ENCODE measurements around the gene KLF6. TPM values are rescaled to one million over a fixed set of nuclear protein-coding genes. Genes with fewer than 3 reads are reported as not detected.

The KLF6 gene
- polyA plus RNA-seq, 1 donor from 2014 or later, result 10.4 TPM

- Histone ChIP-seq H3K4me3 (ENCODE audit: low read length) (peak overlapping the region; percentile 28), H2AFZ (ENCODE audit: low read depth, low read length) (no peak overlapping the region), H3K4me2 (ENCODE audit: low read length) (peak overlapping the region; percentile 10)
Observed at GRCh38 chr10:3750006-3750816, 34.8 kb downstream of the KLF6 start.

GRCh38 chr10:3749600-3749999 lies 35.4 kb downstream of the KLF6 start:
- Histone ChIP-seq H3K4me3 (ENCODE audit: low read length) (peak overlapping the region; percentile 28), H3K79me2 (replicated peaks; ENCODE audit: insufficient read depth, low read length) (no peaks in the 10 kb centered on the region)
- TF ChIP-seq SMC3 (conservative IDR thresholded peaks at IDR 0.05; ENCODE audit: poor library complexity), result no peak
- TF ChIP-seq POLR2AphosphoS5 (IDR thresholded peaks at IDR 0.05), result no peak
- no peak for TF ChIP-seq EZH2 (IDR thresholded peaks at IDR 0.05; ENCODE audit: borderline replicate concordance, insufficient read depth, low read length, poor library complexity, severe bottlenecking)
- no peak for TF ChIP-seq MXI1 (conservative IDR thresholded peaks at IDR 0.05; ENCODE audit: poor library complexity, severe bottlenecking)
- TF ChIP-seq RAD21 (conservative IDR thresholded peaks at IDR 0.05), result no peak
- TF ChIP-seq CTCF (IDR thresholded peaks at IDR 0.05; ENCODE audit: poor library complexity, severe bottlenecking), result no peak
- TF ChIP-seq TAF1 (IDR thresholded peaks at IDR 0.05; ENCODE audit: low read depth), result no peak
- TF ChIP-seq EP300 (conservative IDR thresholded peaks at IDR 0.05; ENCODE audit: poor library complexity, severe bottlenecking), result no peak

More at GRCh38 chr10:3750006-3750816, 34.8 kb downstream of the KLF6 start:
- H3K9me2 ChIP-seq (ENCODE audit: insufficient read depth, low read length), result no peaks in the 10 kb centered on the region
- TF ChIP-seq EP300 (conservative IDR thresholded peaks at IDR 0.05; ENCODE audit: poor library complexity, severe bottlenecking) (peak; percentile 90), REST (IDR thresholded peaks at IDR 0.05; ENCODE audit: borderline replicate concordance) (no peak), RAD21 (conservative IDR thresholded peaks at IDR 0.05) (no peak), POLR2AphosphoS5 (IDR thresholded peaks at IDR 0.05) (peak; percentile 70), CTCF (IDR thresholded peaks at IDR 0.05; ENCODE audit: poor library complexity, severe bottlenecking) (no peak), MXI1 (conservative IDR thresholded peaks at IDR 0.05; ENCODE audit: poor library complexity, severe bottlenecking) (no peak), EZH2 (IDR thresholded peaks at IDR 0.05; ENCODE audit: borderline replicate concordance, insufficient read depth, low read length, poor library complexity, severe bottlenecking) (no peak), SMC3 (conservative IDR thresholded peaks at IDR 0.05; ENCODE audit: poor library complexity) (no peak)
- H3F3A ChIP-seq (ENCODE audit: insufficient read depth, low read length, poor library complexity, severe bottlenecking), result peaks cover 5% of the 10 kb centered on the region
- no peaks in the 10 kb centered on the region for H3K36me3 ChIP-seq (ENCODE audit: insufficient read depth, low read length)
- H3K79me2 ChIP-seq (replicated peaks; ENCODE audit: insufficient read depth, low read length), result no peaks in the 10 kb centered on the region
- no peaks in the 10 kb centered on the region for H3K27me3 ChIP-seq (ENCODE audit: insufficient read depth, low read depth, low read length)
- H3K9me3 ChIP-seq (ENCODE audit: low read length), result no peaks in the 10 kb centered on the region
- no peak overlapping the region for H3K9ac ChIP-seq (ENCODE audit: low read length)
- H3K27ac ChIP-seq (ENCODE audit: low read length), result peak overlapping the region; percentile 11
- H4K20me1 ChIP-seq (ENCODE audit: insufficient read depth), result no peaks in the 10 kb centered on the region

More at GRCh38 chr10:3749600-3749999, 35.4 kb downstream of the KLF6 start:
- Histone ChIP-seq H3K9ac (ENCODE audit: low read length) (no peak overlapping the region), H3K27ac (ENCODE audit: low read length) (peak overlapping the region; percentile 11), H4K20me1 (ENCODE audit: insufficient read depth) (no peaks in the 10 kb centered on the region), H3F3A (ENCODE audit: insufficient read depth, low read length, poor library complexity, severe bottlenecking) (peaks cover 5% of the 10 kb centered on the region), H3K9me3 (ENCODE audit: low read length) (no peaks in the 10 kb centered on the region), H3K36me3 (ENCODE audit: insufficient read depth, low read length) (no peaks in the 10 kb centered on the region), H3K9me2 (ENCODE audit: insufficient read depth, low read length) (no peaks in the 10 kb centered on the region), H3K27me3 (ENCODE audit: insufficient read depth, low read depth, low read length) (no peaks in the 10 kb centered on the region), H3K4me2 (ENCODE audit: low read length) (no peak overlapping the region), H2AFZ (ENCODE audit: low read depth, low read length) (no peak overlapping the region)

Data from neural cell (in vitro differentiated cells).